Stimulated activated naive CD8-positive, alpha-beta T cell treated with anti-CD3 and anti-CD28 coated beads, Interleukin-15, Interleukin-2, amounts not matched to agents 100 U/mL and 50 U/mL, for 24 hours (primary cell): Measurements from ENCODE around the gene SGTB.
"Not testable (repeated sequence)": the region's sequence is repeated elsewhere in the genome, so short reads cannot be mapped to it uniquely, and the experiment has no call there.

ENCODE experiments used
- ATAC-seq: fragments of 150-1000 bp; cut with Tn5 transposase; one replicate; pipeline ENCODE4 v1.10.0; 2021
- DNase-seq: peaks from one replicate; pipeline ENCODE4 v3.0.0; 2021

The SGTB gene

GRCh38 chr5:65668696-65669095 is 53.2 kb downstream of the SGTB start:
- DNase-seq: no peak
- ATAC-seq: no peak

GRCh38 chr5:65663804-65664521 is 57.9 kb downstream of the SGTB start:
- no peak for DNase-seq
- ATAC-seq: no peak

DNA sequence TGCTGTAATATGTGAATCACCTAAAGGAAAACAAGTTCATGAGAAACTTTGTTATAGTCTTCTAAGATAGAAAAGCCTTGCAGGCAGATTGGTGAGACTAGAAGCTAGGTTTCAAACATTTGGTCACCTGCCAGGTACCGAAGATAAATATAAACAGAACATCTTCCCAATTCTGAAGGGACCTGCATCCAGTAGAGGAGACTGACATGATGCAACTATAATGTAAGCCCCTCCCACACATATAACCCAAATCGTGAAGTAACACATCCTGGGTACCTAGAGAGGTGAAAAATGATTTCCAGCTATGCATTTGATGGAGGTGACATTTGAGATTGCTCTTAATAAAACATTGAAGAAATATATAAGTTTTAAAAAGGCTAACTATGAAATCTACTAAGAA is 67.2 kb downstream of the SGTB start:
- no peak for ATAC-seq
- DNase-seq: no peak

DNA sequence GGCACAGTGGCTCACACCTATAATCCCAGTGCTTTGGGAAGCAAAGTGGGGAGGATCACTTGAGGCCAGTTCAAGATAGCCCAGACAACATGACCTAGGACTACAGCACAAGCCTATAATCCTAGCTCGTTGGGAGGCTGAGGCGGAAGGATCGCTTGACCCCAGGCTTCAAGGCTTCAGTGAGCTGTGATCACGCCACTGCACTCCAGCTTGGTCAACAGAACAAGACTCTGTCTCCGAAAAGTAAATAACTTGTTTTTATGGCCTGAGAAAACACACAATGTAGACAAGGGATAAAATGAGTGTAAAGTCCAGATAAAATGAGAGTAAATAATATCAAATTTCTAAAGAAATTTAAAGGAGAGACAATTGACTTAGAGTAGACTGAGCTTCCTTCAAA is 70.8 kb downstream of the SGTB start:
- ATAC-seq (no peak), DNase-seq (no peak)

- ATAC-seq (no peak), DNase-seq (no peak)
These were observed 74.0 kb downstream of the SGTB start for GRCh38 chr5:65647941-65648340.

- ATAC-seq (no peak), DNase-seq (no peak)
These were observed 75.0 kb downstream of the SGTB start for GRCh38 chr5:65646938-65647337.

GRCh38 chr5:65640240-65640639 is 81.7 kb downstream of the SGTB start:
- no peak for DNase-seq
- no peak for ATAC-seq

- DNase-seq (no peak), ATAC-seq (no peak)
These were observed 90.9 kb downstream of the SGTB start for GRCh38 chr5:65630981-65631380.

GRCh38 chr5:65625743-65626142 is 96.2 kb downstream of the SGTB start:
- DNase-seq: no peak
- no peak for ATAC-seq

DNA sequence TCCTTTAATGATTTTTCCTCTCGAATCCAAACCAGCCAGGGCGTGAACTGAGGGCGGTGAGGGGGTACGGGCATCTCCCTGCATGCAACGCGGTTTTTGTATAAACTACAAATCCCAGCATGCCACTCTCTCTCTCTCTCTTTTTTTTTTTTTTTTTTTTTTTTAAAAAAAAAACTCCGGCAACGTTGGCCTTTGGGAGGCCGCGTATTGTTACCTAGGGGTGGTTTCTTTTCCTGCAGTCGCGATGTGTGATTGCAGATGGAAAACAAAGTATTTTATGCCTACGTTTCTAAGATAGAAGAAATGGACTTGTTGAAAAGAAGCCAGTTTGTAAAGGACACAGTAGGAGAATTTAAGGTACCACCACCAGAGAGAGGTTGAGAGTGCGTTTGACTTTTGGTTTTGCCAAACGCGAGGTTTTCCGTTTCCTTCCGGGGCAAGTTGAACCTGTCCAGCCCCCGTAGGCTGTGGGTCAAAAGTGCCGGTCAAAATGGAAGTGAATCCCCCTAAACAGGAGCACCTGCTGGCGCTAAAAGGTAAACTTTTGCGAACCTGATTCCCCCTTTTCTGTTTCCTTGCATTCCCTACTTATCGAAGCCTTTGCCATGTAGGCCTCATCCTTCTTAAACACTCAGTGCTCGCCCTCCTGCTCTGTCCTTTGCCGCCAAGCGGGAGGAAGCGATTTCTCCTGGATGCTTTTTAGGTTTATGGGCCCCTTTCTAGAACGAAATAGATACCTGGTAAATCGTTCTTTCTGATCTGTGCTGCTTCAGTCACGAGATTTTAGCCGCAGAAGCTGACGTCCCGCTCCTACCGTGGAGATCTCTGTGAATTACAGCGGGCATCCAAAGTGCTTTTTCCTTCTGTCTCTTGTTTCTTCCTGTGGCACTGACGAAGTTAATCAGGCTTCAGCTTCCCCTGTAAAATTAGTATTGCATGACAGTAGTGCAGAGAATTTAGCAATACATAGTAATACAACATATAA is 97.0 kb downstream of the SGTB start, which contains the start of the genes SHLD3 and TRAPPC13:
Gene SHLD3, plus strand, starts transcription at position 457 of the 985 bp plus-strand sequence. CDS start 4,561 bp downstream, outside the sequence.
Gene TRAPPC13, plus strand, starts transcription at position 457 of the 985 bp plus-strand sequence. Its CDS starts 34 bp downstream, at position 491.
- peak; percentile 85 for ATAC-seq
- peak; percentile 80 for DNase-seq

- ATAC-seq (peak; percentile 99), DNase-seq (peak; percentile 89)
These were observed 97.8 kb downstream of the SGTB start, which contains the start of gene TRIM23 for GRCh38 chr5:65624025-65624570. TSS of gene TRIM23 (minus strand) at chr5:65624333. CDS start at chr5:65624274, 59 bp downstream.

- DNase-seq (no peak), ATAC-seq (no peak)
These were observed 98.4 kb downstream of the SGTB start for GRCh38 chr5:65623482-65623881.

DNA sequence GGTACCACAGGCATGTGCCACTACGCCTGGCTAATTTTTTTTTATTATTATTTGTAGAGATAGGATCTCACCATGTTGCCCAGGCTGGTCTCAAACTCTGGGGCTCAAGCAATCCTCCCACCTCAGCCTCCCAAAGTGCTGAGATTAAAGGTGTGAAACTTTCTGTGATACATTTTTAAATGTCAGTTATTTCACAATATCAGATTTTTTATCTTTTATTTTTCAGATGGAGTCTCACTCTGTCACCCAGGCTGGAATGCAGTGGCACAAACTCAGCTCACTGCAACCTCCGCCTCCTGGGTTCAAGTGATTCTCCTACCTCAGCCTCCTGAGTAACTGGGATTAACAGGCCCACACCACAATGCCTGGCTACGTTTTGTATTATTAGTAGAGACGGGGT is 99.9 kb downstream of the SGTB start:
- DNase-seq, ATAC-seq: not testable (repeated sequence)

GRCh38 chr5:65620021-65620420 is 101.9 kb downstream of the SGTB start:
- DNase-seq: no peak
- ATAC-seq: no peak
